Neural progenitor cell (in vitro differentiated cells): ENCODE data around the gene EFCC1. TPM values are rescaled to one million over a fixed set of nuclear protein-coding genes. Genes with fewer than 3 reads are reported as not detected.

Source experiments
- DNase-seq: peaks from one replicate; pipeline ENCODE4 v3.0.0-alpha.2; 2016; ENCODE audit warnings: low spot score
- H2AFZ ChIP-seq: fragments of 200-600 bp; sonication (generic); replicated peaks from 2 replicates; pipeline ENCODE4 v1.6.1; 2016; ENCODE audit warnings: antibody characterized with exemption
- H3F3A ChIP-seq: fragments of 200-600 bp; sonication (generic); 2 replicates; pipeline ENCODE4 v1.6.1; 2016; ENCODE audit warnings: antibody characterized with exemption, low read depth
- H3K27ac ChIP-seq: fragments of 200-600 bp; sonication (generic); 2 replicates; pipeline ENCODE4 v1.5.1; 2016; ENCODE audit warnings: mild to moderate bottlenecking
- H3K27me3 ChIP-seq: fragments of 200-600 bp; sonication (generic); 2 replicates; pipeline ENCODE4 v1.6.1; 2016; ENCODE audit warnings: mild to moderate bottlenecking, moderate library complexity
- H3K36me3 ChIP-seq: fragments of 200-600 bp; sonication (generic); 2 replicates; pipeline ENCODE4 v1.5.1; 2016
- H3K4me1 ChIP-seq: fragments of 200-600 bp; sonication (generic); 2 replicates; pipeline ENCODE4 v1.6.1; 2016; ENCODE audit warnings: mixed run types
- H3K4me2 ChIP-seq: fragments of 200-600 bp; sonication (generic); 2 replicates; pipeline ENCODE4 v1.6.1; 2016
- H3K4me3 ChIP-seq: fragments of 200-600 bp; sonication (generic); 2 replicates; pipeline ENCODE4 v1.5.1; 2016
- H3K79me2 ChIP-seq: fragments of 200-600 bp; sonication (generic); 2 replicates; pipeline ENCODE4 v1.6.1; 2016; ENCODE audit warnings: low read depth
- H3K9ac ChIP-seq: fragments of 200-600 bp; sonication (generic); 2 replicates; pipeline ENCODE4 v1.6.1; 2016
- H3K9me3 ChIP-seq: fragments of 200-600 bp; sonication (generic); 2 replicates; pipeline ENCODE4 v1.5.1; 2016; ENCODE audit warnings: low read depth
- H4K20me1 ChIP-seq: fragments of 200-600 bp; sonication (generic); 2 replicates; pipeline ENCODE4 v1.6.1; 2016; ENCODE audit warnings: low read depth
- H3K27ac Mint-ChIP-seq: 3 replicates; pipeline ENCODE4 v1.8.0; 2021; ENCODE audit warnings: mixed read lengths
- H3K27me3 Mint-ChIP-seq: 2 replicates; pipeline ENCODE4 v1.8.0; 2022; ENCODE audit warnings: low read depth, mild to moderate bottlenecking, inconsistent platforms, moderate library complexity, mixed read lengths; ENCODE audit not compliant: insufficient read depth
- H3K36me3 Mint-ChIP-seq: 3 replicates; pipeline ENCODE4 v1.8.0; 2021; ENCODE audit warnings: mixed read lengths
- H3K4me1 Mint-ChIP-seq: 3 replicates; pipeline ENCODE4 v1.8.0; 2021; ENCODE audit warnings: mixed read lengths
- H3K4me3 Mint-ChIP-seq: 3 replicates; pipeline ENCODE4 v1.8.0; 2021; ENCODE audit warnings: mild to moderate bottlenecking, moderate library complexity, mixed read lengths
- H3K9me3 Mint-ChIP-seq: 3 replicates; pipeline ENCODE4 v1.8.0; 2020; ENCODE audit warnings: mixed read lengths
- CTCF ChIP-seq: fragments of 200-600 bp; sonication (generic); IDR thresholded peaks from 2 replicates; pipeline ENCODE4 v1.5.1; 2017; ENCODE audit warnings: antibody characterized with exemption, mild to moderate bottlenecking
- EZH2 ChIP-seq: fragments of 200-600 bp; sonication (generic); IDR thresholded peaks from 2 replicates; pipeline ENCODE4 v1.6.1; 2017; ENCODE audit warnings: antibody characterized with exemption, mild to moderate bottlenecking, moderate library complexity
- EZH2phosphoT487 ChIP-seq: fragments of 200-600 bp; sonication (generic); IDR thresholded peaks from 2 replicates; pipeline ENCODE4 v1.6.1; 2017; ENCODE audit warnings: antibody characterized with exemption
- total RNA-seq: library from RNA; depleted of rRNA; stranded (reverse); fragments of >200 nt; gene quantifications from 2 replicates; pipeline ENCODE4 v1.2.3, GENCODE V29; 2015; ENCODE audit warnings: low replicate concordance

Gene EFCC1
- total RNA-seq, 1 donor from 2014 or later: 1.1 TPM

DNA sequence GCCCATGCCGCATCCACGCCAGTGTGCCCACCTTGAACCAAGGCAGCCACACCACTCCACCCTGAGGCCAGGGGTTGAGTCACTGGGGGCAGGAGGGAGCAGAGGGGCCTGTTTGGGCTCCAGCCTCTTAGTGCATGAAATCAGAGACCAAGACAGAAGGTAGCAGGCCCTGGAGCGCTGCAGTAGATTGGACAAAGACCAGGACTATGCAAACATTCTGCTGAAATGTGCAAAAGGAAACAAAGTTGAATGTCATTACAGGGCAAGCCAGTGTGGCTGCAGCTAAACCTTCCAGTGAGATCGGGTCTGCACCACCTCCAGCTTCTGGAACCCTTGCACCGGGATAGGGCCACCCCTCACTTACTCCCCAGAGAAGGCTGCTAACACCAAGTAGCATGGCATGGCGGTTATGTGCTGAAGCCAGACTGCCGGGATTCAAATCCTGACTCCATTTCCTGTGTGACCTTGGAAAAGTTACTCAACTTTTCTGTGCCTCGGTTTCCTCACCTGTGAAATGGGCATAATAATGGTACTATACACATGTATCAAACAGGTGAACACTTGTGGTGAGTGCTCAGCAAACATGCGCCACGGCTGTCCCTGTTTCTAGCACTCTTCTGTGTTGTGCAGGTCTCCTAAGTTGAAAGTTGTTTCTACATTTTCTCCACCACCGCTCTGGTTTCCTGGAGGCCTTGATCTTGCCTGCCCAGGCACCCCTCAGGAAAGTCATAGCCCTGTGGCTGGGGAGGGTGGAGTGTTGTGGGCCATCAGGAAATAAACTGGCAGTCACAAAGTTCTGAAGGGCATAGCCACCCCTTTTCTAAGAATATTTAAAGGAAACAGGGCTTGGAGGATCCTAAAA lies 34.5 kb downstream of the EFCC1 start:
- peaks cover 2% of the 10 kb centered on the region for H3K9me3 Mint-ChIP-seq
- H3K4me1 Mint-ChIP-seq: peaks cover 7% of the 10 kb centered on the region
- H3K4me1 ChIP-seq: no peaks in the 10 kb centered on the region
- no peak for DNase-seq
- H3K4me3 Mint-ChIP-seq: no peak overlapping the region
- no peak overlapping the region for H3K4me2 ChIP-seq
- H3K9me3 ChIP-seq: no peaks in the 10 kb centered on the region
- H3K27me3 Mint-ChIP-seq: no peaks in the 10 kb centered on the region
- no peak overlapping the region for H3K9ac ChIP-seq
- TF ChIP-seq EZH2phosphoT487 (no peak), EZH2 (no peak)
- H2AFZ ChIP-seq: no peak overlapping the region
- no peaks in the 10 kb centered on the region for H3K36me3 ChIP-seq
- peaks cover 30% of the 10 kb centered on the region for H3K36me3 Mint-ChIP-seq
- H4K20me1 ChIP-seq: no peaks in the 10 kb centered on the region
- H3K27ac ChIP-seq: no peak overlapping the region
- no peaks in the 10 kb centered on the region for H3F3A ChIP-seq
- no peak overlapping the region for H3K27ac Mint-ChIP-seq
- H3K4me3 ChIP-seq: no peak overlapping the region
- H3K79me2 ChIP-seq: no peaks in the 10 kb centered on the region
- H3K27me3 ChIP-seq: no peaks in the 10 kb centered on the region

GRCh38 chr3:129036222-129037092 lies 35.4 kb downstream of the EFCC1 start:
- Histone ChIP-seq H3K4me1 (no peaks in the 10 kb centered on the region), H3K27me3 (no peaks in the 10 kb centered on the region), H3K9me3 (no peaks in the 10 kb centered on the region), H2AFZ (no peak overlapping the region), H3K9ac (no peak overlapping the region), H3K27ac (no peak overlapping the region), H4K20me1 (no peaks in the 10 kb centered on the region), H3K4me3 (no peak overlapping the region), H3K79me2 (no peaks in the 10 kb centered on the region), H3F3A (no peaks in the 10 kb centered on the region), H3K4me2 (no peak overlapping the region), H3K36me3 (no peaks in the 10 kb centered on the region)
- Mint-ChIP-seq H3K4me1 (peaks cover 5% of the 10 kb centered on the region), H3K4me3 (no peak overlapping the region), H3K27me3 (no peaks in the 10 kb centered on the region), H3K9me3 (peaks cover 6% of the 10 kb centered on the region), H3K27ac (no peak overlapping the region), H3K36me3 (peaks cover 35% of the 10 kb centered on the region)
- no peak for TF ChIP-seq EZH2
- no peak for TF ChIP-seq CTCF
- TF ChIP-seq EZH2phosphoT487: no peak
- no peak for DNase-seq

- no peak for TF ChIP-seq EZH2phosphoT487
- no peak for TF ChIP-seq EZH2
- TF ChIP-seq CTCF: no peak
- H3K9me3 Mint-ChIP-seq: peaks cover 8% of the 10 kb centered on the region
- DNase-seq: no peak
- no peak overlapping the region for H3K4me3 ChIP-seq
- no peaks in the 10 kb centered on the region for H3K27me3 Mint-ChIP-seq
- no peaks in the 10 kb centered on the region for H3K4me1 ChIP-seq
- H3K27ac Mint-ChIP-seq: peak overlapping the region; percentile 34
- H4K20me1 ChIP-seq: no peaks in the 10 kb centered on the region
- H3K4me1 Mint-ChIP-seq: peaks cover 3% of the 10 kb centered on the region
- no peaks in the 10 kb centered on the region for H3F3A ChIP-seq
- H3K27me3 ChIP-seq: no peaks in the 10 kb centered on the region
- no peaks in the 10 kb centered on the region for H3K36me3 ChIP-seq
- no peak overlapping the region for H3K4me3 Mint-ChIP-seq
- H3K9me3 ChIP-seq: no peaks in the 10 kb centered on the region
- H3K79me2 ChIP-seq: no peaks in the 10 kb centered on the region
- H3K27ac ChIP-seq: no peak overlapping the region
- no peak overlapping the region for H3K9ac ChIP-seq
- peaks cover 40% of the 10 kb centered on the region for H3K36me3 Mint-ChIP-seq
- H3K4me2 ChIP-seq: no peak overlapping the region
- H2AFZ ChIP-seq: no peak overlapping the region
These were observed 36.0 kb downstream of the EFCC1 start for GRCh38 chr3:129037093-129037419.
